MM.1S (cell line): Measurements from ENCODE around the gene CTNNA1.

Experiments
- DNase-seq: peaks from one replicate; pipeline ENCODE4 v3.0.0-alpha.2; 2015
- H2AFZ ChIP-seq: fragments of 300-600 bp; sonication (generic); 2 replicates; pipeline ENCODE4 v1.6.0; 2016; ENCODE audit warnings: antibody characterized with exemption, low read length
- H3F3A ChIP-seq: fragments of 300-600 bp; sonication (generic); 2 replicates; pipeline ENCODE4 v1.6.1; 2016; ENCODE audit warnings: mild to moderate bottlenecking, antibody characterized with exemption, low read length, moderate library complexity, mixed read lengths; ENCODE audit not compliant: insufficient read depth
- H3K27ac ChIP-seq: fragments of 300-600 bp; sonication (generic); 2 replicates; pipeline ENCODE4 v1.5.1; 2016; ENCODE audit warnings: mild to moderate bottlenecking, low read length
- H3K27me3 ChIP-seq: fragments of 300-600 bp; sonication (generic); replicated peaks from 2 replicates; pipeline ENCODE4 v1.6.0; 2016; ENCODE audit warnings: low read length; ENCODE audit not compliant: insufficient read depth
- H3K36me3 ChIP-seq: fragments of 300-600 bp; sonication (generic); replicated peaks from 2 replicates; pipeline ENCODE4 v1.6.1; 2016; ENCODE audit warnings: mild to moderate bottlenecking, low read length, mixed read lengths; ENCODE audit not compliant: insufficient read depth
- H3K4me1 ChIP-seq: fragments of 300-600 bp; sonication (generic); 2 replicates; pipeline ENCODE4 v1.6.1; 2016; ENCODE audit warnings: low read length, mixed read lengths
- H3K4me2 ChIP-seq: fragments of 300-600 bp; sonication (generic); 2 replicates; pipeline ENCODE4 v1.6.0; 2016; ENCODE audit warnings: low read depth, low read length
- H3K4me3 ChIP-seq: fragments of 300-600 bp; sonication (generic); 2 replicates; pipeline ENCODE4 v1.5.1; 2016; ENCODE audit warnings: low read length, mixed read lengths
- H3K79me2 ChIP-seq: fragments of 300-600 bp; sonication (generic); 2 replicates; pipeline ENCODE4 v1.6.1; 2016; ENCODE audit warnings: mixed run types, low read length, mixed read lengths
- H3K9ac ChIP-seq: fragments of 300-600 bp; sonication (generic); 2 replicates; pipeline ENCODE4 v1.6.1; 2016; ENCODE audit warnings: low read length, mixed read lengths
- H3K9me2 ChIP-seq: fragments of 300-600 bp; sonication (generic); replicated peaks from 2 replicates; pipeline ENCODE4 v1.6.1; 2016; ENCODE audit warnings: mild to moderate bottlenecking, low read length, mixed read lengths; ENCODE audit not compliant: insufficient read depth
- H3K9me3 ChIP-seq: fragments of 300-600 bp; sonication (generic); replicated peaks from 2 replicates; pipeline ENCODE4 v1.6.1; 2016; ENCODE audit warnings: mild to moderate bottlenecking, low read length, mixed read lengths; ENCODE audit not compliant: insufficient read depth
- H4K20me1 ChIP-seq: fragments of 300-600 bp; sonication (generic); 2 replicates; pipeline ENCODE4 v1.6.1; 2016; ENCODE audit warnings: mild to moderate bottlenecking, low read length, moderate library complexity, mixed read lengths; ENCODE audit not compliant: insufficient read depth
- CTCF ChIP-seq: fragments of 300-600 bp; sonication (generic); IDR thresholded peaks from 2 replicates; pipeline ENCODE4 v1.5.1; 2016; ENCODE audit warnings: antibody characterized with exemption, low read length, mixed read lengths
- EZH2 ChIP-seq: fragments of 300-600 bp; sonication (generic); optimal IDR thresholded peaks from 2 replicates; pipeline ENCODE3; 2017; ENCODE audit warnings: low read depth, mild to moderate bottlenecking, antibody characterized with exemption, low read length, mixed read lengths
- EZH2phosphoT487 ChIP-seq: fragments of 300-600 bp; sonication (generic); IDR thresholded peaks from 2 replicates; pipeline ENCODE4 v1.6.1; 2018; ENCODE audit warnings: antibody characterized with exemption, low read length

CTNNA1 gene

GRCh38 chr5:138738399-138738798 lies 14.8 kb upstream of the CTNNA1 start:
- H3K4me3 ChIP-seq = no peak overlapping the region
- H4K20me1 ChIP-seq = no peaks in the 10 kb centered on the region
- H3K9me2 ChIP-seq = no peaks in the 10 kb centered on the region
- peaks cover 18% of the 10 kb centered on the region for H3K4me1 ChIP-seq
- 0 out of 2 replicates have a peak overlapping the region, but pooled peaks have one; percentile 3 for H2AFZ ChIP-seq
- no peak overlapping the region for H3K9ac ChIP-seq
- H3K4me2 ChIP-seq = no peak overlapping the region
- no peaks in the 10 kb centered on the region for H3K9me3 ChIP-seq
- TF ChIP-seq CTCF (no peak), EZH2phosphoT487 (no peak), EZH2 (no peak)
- DNase-seq = no peak
- H3K27me3 ChIP-seq = no peaks in the 10 kb centered on the region
- H3K79me2 ChIP-seq = no peaks in the 10 kb centered on the region
- H3F3A ChIP-seq = peaks cover 20% of the 10 kb centered on the region
- no peak overlapping the region for H3K27ac ChIP-seq
- no peaks in the 10 kb centered on the region for H3K36me3 ChIP-seq

- DNase-seq = no peak
- Histone ChIP-seq H3F3A (peaks cover 20% of the 10 kb centered on the region), H3K4me2 (no peak overlapping the region), H2AFZ (no peak overlapping the region), H3K4me3 (no peak overlapping the region), H3K27me3 (no peaks in the 10 kb centered on the region), H3K27ac (no peak overlapping the region), H3K9ac (no peak overlapping the region), H4K20me1 (no peaks in the 10 kb centered on the region), H3K9me3 (no peaks in the 10 kb centered on the region), H3K4me1 (peaks cover 21% of the 10 kb centered on the region), H3K79me2 (no peaks in the 10 kb centered on the region), H3K9me2 (no peaks in the 10 kb centered on the region), H3K36me3 (no peaks in the 10 kb centered on the region)
- TF ChIP-seq EZH2 (no peak), CTCF (no peak), EZH2phosphoT487 (no peak)
Measured at GRCh38 chr5:138739938-138740337, 13.3 kb upstream of the CTNNA1 start.

GRCh38 chr5:138743484-138743883 lies 9.7 kb upstream of the CTNNA1 start:
- Histone ChIP-seq H2AFZ (no peak overlapping the region), H3F3A (peaks cover 20% of the 10 kb centered on the region), H3K4me3 (no peak overlapping the region), H3K27me3 (no peaks in the 10 kb centered on the region), H3K79me2 (no peaks in the 10 kb centered on the region), H3K4me1 (peaks cover 21% of the 10 kb centered on the region), H3K27ac (no peak overlapping the region), H4K20me1 (no peaks in the 10 kb centered on the region), H3K9ac (no peak overlapping the region), H3K9me3 (no peaks in the 10 kb centered on the region), H3K4me2 (no peak overlapping the region), H3K36me3 (no peaks in the 10 kb centered on the region), H3K9me2 (no peaks in the 10 kb centered on the region)
- no peak for DNase-seq
- TF ChIP-seq CTCF = no peak
- no peak for TF ChIP-seq EZH2phosphoT487
- TF ChIP-seq EZH2 = no peak
